Activated T-helper 1 cell treated with anti-CD3 and anti-CD28 coated beads, Interleukin-2, amount 50 U/mL, for 16 hours (primary cell): ENCODE results near the gene CAMSAP1.
"Not testable (repeated sequence)": the region's sequence is repeated elsewhere in the genome, so short reads cannot be mapped to it uniquely, and the experiment has no call there.

ENCODE experiments used
- DNase-seq, 2 donors: peaks; one replicate each; pipeline ENCODE4 v3.0.0-alpha.2; 2020; ENCODE audit warnings: low read depth in 1 of 2, low spot score in 1 of 2

The CAMSAP1 gene

GRCh38 chr9:135921749-135922310, 14.5 kb upstream of the CAMSAP1 start:
- no peak for DNase-seq

- no peak for DNase-seq
Measured at GRCh38 chr9:135920973-135921585, 13.7 kb upstream of the CAMSAP1 start.

- no peak for DNase-seq
Measured at GRCh38 chr9:135920256-135920930, 13.0 kb upstream of the CAMSAP1 start.

- DNase-seq = no peak
Measured at GRCh38 chr9:135919318-135919890, 12.1 kb upstream of the CAMSAP1 start.

- not testable (repeated sequence) for DNase-seq
Measured at GRCh38 chr9:135916227-135916626, 8.9 kb upstream of the CAMSAP1 start.

- DNase-seq = no peak
Measured at GRCh38 chr9:135914921-135915320, 7.6 kb upstream of the CAMSAP1 start.

GRCh38 chr9:135911233-135911632, 3.9 kb upstream of the CAMSAP1 start:
- not testable (repeated sequence) for DNase-seq

- DNase-seq = no peak
Measured at GRCh38 chr9:135910757-135911156, 3.4 kb upstream of the CAMSAP1 start.

- no peak for DNase-seq
Measured at GRCh38 chr9:135910216-135910615, 2.9 kb upstream of the CAMSAP1 start.

GRCh38 chr9:135909371-135909770, 2.0 kb upstream of the CAMSAP1 start:
- DNase-seq = no peak

GRCh38 chr9:135908754-135909204, 1.4 kb upstream of the CAMSAP1 start:
- DNase-seq = no peak

GRCh38 chr9:135908093-135908753, 877 bp upstream of the CAMSAP1 start:
- DNase-seq = no peak

GRCh38 chr9:135907006-135907430, 328 bp downstream of the CAMSAP1 start:
- DNase-seq = no peak

- no peak for DNase-seq
Measured at GRCh38 chr9:135906291-135907005, 898 bp downstream of the CAMSAP1 start.

- DNase-seq = peak in 1 of 2 donors; percentile 58
Measured at GRCh38 chr9:135905380-135906258, 1.7 kb downstream of the CAMSAP1 start.

- DNase-seq = no peak
Measured at GRCh38 chr9:135903786-135904520, 3.4 kb downstream of the CAMSAP1 start.

GRCh38 chr9:135903358-135903656, 4.0 kb downstream of the CAMSAP1 start:
- DNase-seq = no peak

GRCh38 chr9:135902655-135903357, 4.5 kb downstream of the CAMSAP1 start:
- no peak for DNase-seq

- no peak for DNase-seq
Measured at GRCh38 chr9:135901826-135902225, 5.5 kb downstream of the CAMSAP1 start.
